Uterus (tissue), 4 donors: ENCODE results near the gene PARP1. TPM values are rescaled to one million over a fixed set of nuclear protein-coding genes. Genes with fewer than 3 reads are reported as not detected.
"Not testable (repeated sequence)": the region's sequence is repeated elsewhere in the genome, so short reads cannot be mapped to it uniquely, and the experiment has no call there.

Source experiments
- DNase-seq, 2 donors: peaks; one replicate each; pipeline ENCODE4 v3.0.0-alpha.2; 2019 to 2020
- H3K27ac ChIP-seq, 2 donors: fragments of 200-600 bp; sonication (generic); 1 replicate in 1 of 2; 2 replicates in 1 of 2; pipeline ENCODE4 v1.5.1; 2016 to 2018
- H3K27me3 ChIP-seq, 2 donors: fragments of 200-600 bp; sonication (generic); one replicate each; pipeline ENCODE4 v1.5.1; 2018 to 2019; ENCODE audit warnings: control low read depth in 1 of 2
- H3K36me3 ChIP-seq, 2 donors: fragments of 200-600 bp; sonication (generic); one replicate each; pipeline ENCODE4 v1.5.1; 2019; ENCODE audit warnings: control low read depth in 1 of 2
- H3K4me1 ChIP-seq, 2 donors: fragments of 200-600 bp; sonication (generic); one replicate each; pipeline ENCODE4 v1.5.1; 2018 to 2019; ENCODE audit warnings: control low read depth in 1 of 2
- H3K4me3 ChIP-seq, 2 donors: fragments of 200-600 bp; sonication (generic); 1 replicate in 1 of 2; 2 replicates in 1 of 2; pipeline ENCODE4 v1.5.1; 2018 to 2019; ENCODE audit warnings: mild to moderate bottlenecking in 1 of 2
- H3K9me3 ChIP-seq, 2 donors: fragments of 200-600 bp; sonication (generic); one replicate each; pipeline ENCODE4 v1.5.1; 2019; ENCODE audit warnings: control low read depth in 1 of 2
- CTCF ChIP-seq, 4 experiments: fragments of 200-600 bp in 2 of 4; fragments of 450-650 bp in 2 of 4; sonication (generic) in 2 of 4; IDR thresholded peaks; one replicate each; pipeline ENCODE4 v1.5.1; 2016 to 2019; ENCODE audit warnings: antibody characterized with exemption in 4 of 4, mild to moderate bottlenecking in 2 of 4, moderate library complexity in 1 of 4
- POLR2A ChIP-seq, 2 donors: fragments of 450-650 bp; IDR thresholded peaks; one replicate each; pipeline ENCODE4 v1.6.1; 2016; ENCODE audit warnings: antibody characterized with exemption in 2 of 2, mild to moderate bottlenecking in 1 of 2, moderate library complexity in 1 of 2
- intact Hi-C: fragments of 100-400 bp; cut with DNase I; formaldehyde crosslinking; loops from one replicate; pipeline ENCODE4 v1.15.1; 2023; ENCODE audit warnings: low total_unique reads
- total RNA-seq, 4 donors: library from RNA; depleted of rRNA in 3 of 4; stranded (reverse); fragments of >200 nt in 3 of 4; gene quantifications; one replicate each; pipeline versions ENCODE4 v1.1.0 to v1.2.4, GENCODE V29; 2014 to 2023
- donor health status: DM: yes; HTN: yes; CAD: no.

The PARP1 gene
- total RNA-seq, 4 donors from 2014 or later: 17.1 to 147 (median 33.8) TPM

DNA sequence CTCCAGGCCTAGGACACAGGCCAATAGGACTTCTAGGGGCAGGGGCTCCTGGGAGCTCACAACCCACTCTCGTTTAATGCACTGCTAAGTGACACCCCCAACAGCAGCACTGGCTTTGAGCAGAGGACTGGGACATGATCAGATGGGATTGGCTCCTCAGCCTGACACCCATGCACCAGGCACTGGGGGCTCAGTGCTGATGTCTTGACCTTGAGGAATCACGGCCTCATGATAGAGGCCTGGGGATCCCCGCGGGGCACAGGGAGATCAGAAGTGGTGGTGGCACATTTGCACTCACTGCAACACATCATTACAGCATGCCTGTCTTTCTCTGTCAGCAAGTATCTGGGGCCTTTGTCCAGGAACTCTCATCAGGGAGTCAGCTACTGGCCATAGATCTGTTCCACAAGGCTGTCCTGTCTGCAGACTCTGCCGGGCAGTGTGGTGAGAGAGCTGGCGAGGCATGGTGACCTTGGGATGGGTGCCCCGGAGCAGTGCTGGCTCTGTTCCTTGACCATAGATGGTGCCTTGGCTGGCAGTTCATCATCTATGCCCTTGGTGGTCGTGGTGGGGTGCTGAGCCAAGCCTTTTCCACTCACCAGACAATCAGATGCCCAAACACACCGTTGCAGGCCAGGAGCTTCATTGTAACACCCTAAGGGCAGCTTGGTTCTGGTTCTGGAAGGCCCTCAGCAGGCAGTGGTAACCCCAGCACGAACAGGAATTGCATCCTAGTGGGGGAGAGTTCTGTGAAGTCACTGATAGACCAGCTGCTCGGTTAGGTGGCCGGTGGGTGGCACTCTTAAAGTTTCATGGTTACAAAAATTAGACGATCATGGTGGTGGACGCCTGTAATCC, 22.2 kb upstream of the PARP1 start:
- no peak for DNase-seq
- Histone ChIP-seq H3K27me3 (no peaks in the 10 kb centered on the region), H3K36me3 (no peaks in the 10 kb centered on the region), H3K4me3 (no peak overlapping the region), H3K27ac (no peak overlapping the region), H3K9me3 (no peaks in the 10 kb centered on the region), H3K4me1 (no peaks in the 10 kb centered on the region)
- TF ChIP-seq CTCF (IDR thresholded peaks at IDR 0.05): no peak
- TF ChIP-seq POLR2A (IDR thresholded peaks at IDR 0.05): no peak
- intact Hi-C loops: no loop called here

DNA sequence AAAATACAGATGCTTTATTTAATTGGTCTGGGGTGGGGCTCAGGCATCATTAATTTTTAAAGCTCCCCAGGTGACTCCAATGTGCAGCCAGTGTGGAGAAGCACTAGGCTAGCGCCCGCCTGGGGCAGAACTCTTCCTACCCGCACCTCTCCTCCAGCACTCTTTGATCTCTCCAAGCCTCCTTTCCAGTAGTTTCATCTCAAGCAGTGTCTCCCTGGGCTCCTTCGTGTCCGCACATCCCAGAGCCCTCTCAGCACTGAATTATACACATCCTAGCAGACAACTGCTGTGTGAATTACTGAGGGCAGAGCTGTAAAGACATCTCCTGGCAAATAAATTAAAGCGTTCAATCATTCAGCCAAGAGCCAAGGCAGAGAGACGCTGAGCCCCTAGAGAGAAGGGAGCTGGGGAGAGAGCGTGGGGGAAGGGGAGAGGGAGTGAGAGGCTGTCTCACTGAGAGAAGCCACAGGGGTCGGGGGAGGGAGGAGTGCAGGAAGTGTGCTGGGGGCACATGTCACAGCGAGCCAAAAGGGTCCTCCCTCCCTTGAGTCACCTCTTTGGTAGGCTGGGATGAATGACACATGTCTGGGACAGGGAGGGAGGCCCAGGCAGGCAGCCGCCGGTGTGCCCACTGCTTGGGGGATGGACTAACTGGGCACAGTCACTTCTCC, 21.0 kb upstream of the PARP1 start:
- TF ChIP-seq POLR2A (IDR thresholded peaks at IDR 0.05) (no peak), CTCF (IDR thresholded peaks at IDR 0.05) (no peak)
- Histone ChIP-seq H3K4me3 (no peak overlapping the region), H3K4me1 (no peaks in the 10 kb centered on the region), H3K36me3 (no peaks in the 10 kb centered on the region), H3K27ac (no peak overlapping the region), H3K27me3 (no peaks in the 10 kb centered on the region), H3K9me3 (no peaks in the 10 kb centered on the region)
- intact Hi-C loops: no loop called here
- no peak for DNase-seq

DNA sequence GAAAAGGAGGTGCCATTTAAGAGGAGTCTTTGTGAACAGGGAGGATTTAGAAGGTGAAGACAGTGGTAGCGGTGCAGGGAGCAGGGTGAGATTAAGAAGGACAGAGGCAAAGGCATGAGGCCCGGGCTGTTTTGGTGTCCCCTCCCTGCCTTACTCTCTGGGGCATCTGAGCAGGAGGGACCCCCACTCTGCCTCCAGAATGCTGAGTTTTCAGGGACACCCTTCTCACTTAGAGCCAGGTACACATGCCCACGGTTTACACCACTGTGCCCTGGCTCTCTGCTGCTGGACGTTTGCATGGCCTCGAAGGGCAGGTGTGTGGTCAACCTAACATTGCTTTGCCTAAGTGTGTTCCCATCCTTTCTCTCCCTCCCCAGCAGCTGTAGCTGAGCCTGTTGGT, 20.5 kb upstream of the PARP1 start:
- no peak overlapping the region for H3K27ac ChIP-seq
- H3K36me3 ChIP-seq: no peaks in the 10 kb centered on the region
- no peaks in the 10 kb centered on the region for H3K9me3 ChIP-seq
- no peaks in the 10 kb centered on the region for H3K4me1 ChIP-seq
- no peak overlapping the region for H3K4me3 ChIP-seq
- intact Hi-C loops: no loop called here
- DNase-seq: no peak
- H3K27me3 ChIP-seq: no peaks in the 10 kb centered on the region
- TF ChIP-seq POLR2A (IDR thresholded peaks at IDR 0.05) (no peak), CTCF (IDR thresholded peaks at IDR 0.05) (no peak)

DNA sequence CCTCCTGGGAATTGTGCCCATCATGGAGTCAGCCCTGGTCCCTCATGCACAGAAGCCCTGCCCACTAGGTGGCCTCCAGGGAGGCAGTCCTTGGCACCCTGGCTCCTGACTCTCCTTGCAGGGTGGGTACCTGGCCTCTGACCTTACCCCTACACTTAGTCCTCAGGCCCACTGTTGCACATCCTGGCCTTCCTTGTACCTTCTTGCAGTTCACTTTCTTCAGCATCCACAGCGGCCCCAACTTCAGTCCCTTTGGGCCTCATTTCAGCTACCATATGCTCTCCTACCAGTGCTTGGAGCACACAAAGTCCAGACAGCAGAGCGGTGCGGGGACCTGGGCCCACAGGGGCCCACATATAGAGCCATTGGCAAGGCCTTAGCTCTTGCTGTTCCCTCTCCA, 19.2 kb upstream of the PARP1 start:
- no peaks in the 10 kb centered on the region for H3K36me3 ChIP-seq
- H3K9me3 ChIP-seq: no peaks in the 10 kb centered on the region
- no peaks in the 10 kb centered on the region for H3K4me1 ChIP-seq
- intact Hi-C loops: no loop called here
- H3K27me3 ChIP-seq: no peaks in the 10 kb centered on the region
- TF ChIP-seq CTCF (IDR thresholded peaks at IDR 0.05): no peak
- no peak overlapping the region for H3K27ac ChIP-seq
- no peak overlapping the region for H3K4me3 ChIP-seq
- DNase-seq: no peak

- intact Hi-C loops, H3K27me3 ChIP-seq, H3K27ac ChIP-seq, H3K9me3 ChIP-seq, H3K4me1 ChIP-seq, DNase-seq, H3K36me3 ChIP-seq, H3K4me3 ChIP-seq: not testable (repeated sequence)
Observed at GRCh38 chr1:226426395-226426794, 18.5 kb upstream of the PARP1 start.
